Endometrial microvascular endothelial cells (primary cell): ENCODE data around the gene DNAJB6. TPM values are rescaled to one million over a fixed set of nuclear protein-coding genes. Genes with fewer than 3 reads are reported as not detected.

Experiments used
- in situ Hi-C: cut with HindIII; loops from 2 replicates; pipeline ENCODE4 v1.10.0; 2017; ENCODE audit warnings: low sequenced_read_pairs, low pct_unique_long_range_greater_than_20kb; ENCODE audit errors: inconsistent ontology term
- total RNA-seq: library from RNA; depleted of rRNA; stranded (reverse); fragments of >200 nt; gene quantifications from one replicate; pipeline ENCODE4 v1.2.3, GENCODE V29; 2015; ENCODE audit errors: inconsistent ontology term

Gene DNAJB6
- total RNA-seq, 1 donor from 2014 or later = 132 TPM

DNA sequence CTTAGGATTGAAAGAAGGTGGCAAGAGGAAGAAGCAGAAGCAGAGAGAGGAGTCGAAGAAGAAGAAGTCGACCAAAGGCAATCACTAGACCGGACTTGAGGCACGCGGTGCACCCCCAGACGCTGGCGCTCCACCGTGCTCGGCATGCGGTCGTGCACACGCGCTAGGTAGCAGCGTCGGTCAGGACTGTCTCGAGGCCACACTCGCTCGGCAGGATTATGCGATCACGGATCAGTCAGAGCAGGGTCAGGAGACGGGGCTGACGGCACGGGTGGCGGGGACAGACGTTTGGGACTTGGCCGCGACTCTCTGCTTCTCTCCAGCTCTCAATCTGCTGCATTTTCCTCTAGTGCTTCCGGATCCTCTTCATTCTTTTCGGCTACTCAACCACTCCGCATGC, 79.2 kb downstream of the DNAJB6 start:
- in situ Hi-C loops = no loop called here

DNA sequence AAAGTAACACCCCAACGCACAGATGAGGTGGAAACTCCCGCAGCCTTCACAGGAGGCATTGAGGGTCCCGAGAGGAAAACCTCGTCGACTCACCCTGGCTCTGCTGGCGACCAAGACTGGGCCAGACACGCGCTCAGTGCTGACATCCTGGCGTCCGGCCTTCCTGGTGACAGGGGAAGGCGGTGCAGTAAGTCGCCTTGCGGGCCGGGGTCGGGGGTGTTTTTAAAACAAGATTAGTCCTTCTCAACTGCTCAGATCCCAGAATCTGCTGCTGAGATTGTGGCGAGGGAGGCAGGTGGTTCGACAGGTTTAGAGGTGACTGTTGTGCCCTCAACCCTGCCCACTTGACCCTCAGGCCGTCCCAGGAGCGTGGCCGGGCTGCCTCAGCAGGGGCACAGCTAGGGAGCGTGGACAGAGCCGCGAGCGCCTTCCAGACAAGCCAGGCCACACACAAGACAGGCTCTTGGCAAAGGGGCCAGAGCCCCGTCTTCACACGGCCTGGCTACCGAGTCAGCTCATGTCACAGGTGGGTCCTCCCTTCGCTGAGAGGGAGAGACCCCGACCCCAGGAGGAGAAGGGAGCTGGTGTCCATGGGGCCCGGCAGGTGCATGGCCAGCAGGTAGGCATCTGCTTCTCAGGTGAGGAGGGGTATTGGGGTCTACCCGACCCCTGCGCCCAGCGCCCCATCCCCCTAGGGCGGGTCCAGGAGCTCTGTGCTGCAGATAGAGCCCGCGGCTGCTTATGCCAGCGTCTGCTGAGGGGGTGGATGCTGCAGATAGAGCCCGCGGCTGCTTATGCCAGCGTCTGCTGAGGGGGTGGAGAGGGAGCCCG, 81.6 kb downstream of the DNAJB6 start:
- in situ Hi-C loops = no loop called here

DNA sequence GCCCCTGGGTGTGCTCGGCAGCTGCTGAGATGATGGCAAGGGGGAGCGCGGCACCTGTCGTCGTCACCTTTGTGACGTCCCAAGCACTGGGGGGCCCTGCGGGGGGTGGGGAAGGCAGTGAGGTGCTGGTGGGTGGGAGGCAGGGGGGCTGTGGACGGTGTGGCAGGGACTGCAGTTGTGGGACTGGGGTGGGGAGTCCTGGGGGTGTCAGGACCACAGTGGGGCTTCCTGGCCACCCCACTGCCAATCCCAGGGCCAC, 82.2 kb downstream of the DNAJB6 start:
- in situ Hi-C loops = no loop called here

DNA sequence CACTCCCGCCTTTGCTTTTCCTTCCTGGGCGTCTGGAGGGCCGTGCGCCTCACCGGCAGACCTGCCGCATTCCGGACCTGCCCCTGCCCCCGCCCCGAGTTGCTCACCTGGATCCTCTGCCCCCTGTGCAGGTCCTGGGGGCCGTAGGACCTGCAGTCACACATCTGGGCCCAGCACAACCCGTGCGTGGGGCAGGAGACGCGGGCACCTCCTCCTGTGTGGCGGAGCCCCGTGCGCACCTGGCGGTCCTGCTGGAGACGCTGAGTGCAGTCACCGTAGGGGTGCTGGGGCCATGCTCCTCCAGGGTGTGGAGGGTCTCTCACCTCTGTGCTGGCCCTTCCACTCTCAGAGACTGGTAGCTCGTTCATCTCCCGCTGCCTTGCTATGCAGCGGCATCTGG, 85.5 kb downstream of the DNAJB6 start:
- in situ Hi-C loops = no loop called here

DNA sequence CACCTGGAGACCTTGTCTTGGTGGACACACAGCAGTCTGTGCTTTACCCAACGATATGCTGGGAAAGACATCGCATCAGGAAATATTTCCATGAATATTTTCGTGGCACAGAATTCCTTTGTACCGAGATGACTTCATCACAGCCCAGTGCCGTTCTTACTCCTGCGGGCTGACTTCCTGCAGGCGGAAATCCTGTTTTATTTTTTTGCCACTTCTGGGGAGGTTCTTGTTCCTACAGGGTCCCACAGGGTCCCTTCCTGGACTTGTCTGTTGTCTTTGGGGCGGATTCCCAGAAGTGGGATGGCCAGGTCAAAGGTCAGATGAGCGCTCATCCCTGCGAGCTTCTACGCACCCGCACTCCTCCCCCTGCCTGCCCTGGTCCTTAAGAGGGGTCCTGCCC, 86.5 kb downstream of the DNAJB6 start:
- in situ Hi-C loops = no loop called here

DNA sequence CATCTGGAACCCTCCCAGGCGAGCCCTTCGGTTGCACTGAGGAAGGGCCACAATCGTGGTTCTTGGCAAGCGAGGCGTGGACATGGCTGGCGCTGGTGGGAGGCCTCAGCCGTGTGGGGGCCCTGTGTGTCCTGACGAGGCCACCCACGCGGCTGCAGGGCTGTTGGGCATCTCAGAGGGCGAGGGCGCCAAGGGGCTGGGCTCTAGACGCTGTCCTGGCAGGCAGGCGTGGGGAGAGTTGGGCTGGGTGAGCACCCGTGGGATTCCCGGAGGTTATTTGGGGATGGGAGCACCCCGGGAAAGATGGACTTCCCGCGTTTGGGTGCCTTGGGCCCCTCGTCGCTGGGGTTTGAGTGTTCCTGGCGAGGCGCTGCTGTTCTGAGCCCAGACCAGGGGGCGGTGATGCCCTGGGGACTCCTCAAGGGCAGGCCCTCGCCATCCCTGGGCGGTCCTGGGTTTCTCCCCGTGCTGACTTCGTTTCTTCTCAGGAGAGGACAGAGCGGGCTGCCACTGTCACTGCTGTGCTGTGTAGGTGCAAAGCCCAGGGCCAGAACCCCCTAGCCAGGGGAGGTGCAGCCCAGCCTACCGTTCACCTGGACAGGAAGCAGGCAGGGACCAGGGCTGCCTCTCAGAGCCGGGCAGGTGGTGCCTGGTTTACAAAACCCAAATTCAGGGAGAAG, 87.2 kb downstream of the DNAJB6 start:
- in situ Hi-C loops = no loop called here

DNA sequence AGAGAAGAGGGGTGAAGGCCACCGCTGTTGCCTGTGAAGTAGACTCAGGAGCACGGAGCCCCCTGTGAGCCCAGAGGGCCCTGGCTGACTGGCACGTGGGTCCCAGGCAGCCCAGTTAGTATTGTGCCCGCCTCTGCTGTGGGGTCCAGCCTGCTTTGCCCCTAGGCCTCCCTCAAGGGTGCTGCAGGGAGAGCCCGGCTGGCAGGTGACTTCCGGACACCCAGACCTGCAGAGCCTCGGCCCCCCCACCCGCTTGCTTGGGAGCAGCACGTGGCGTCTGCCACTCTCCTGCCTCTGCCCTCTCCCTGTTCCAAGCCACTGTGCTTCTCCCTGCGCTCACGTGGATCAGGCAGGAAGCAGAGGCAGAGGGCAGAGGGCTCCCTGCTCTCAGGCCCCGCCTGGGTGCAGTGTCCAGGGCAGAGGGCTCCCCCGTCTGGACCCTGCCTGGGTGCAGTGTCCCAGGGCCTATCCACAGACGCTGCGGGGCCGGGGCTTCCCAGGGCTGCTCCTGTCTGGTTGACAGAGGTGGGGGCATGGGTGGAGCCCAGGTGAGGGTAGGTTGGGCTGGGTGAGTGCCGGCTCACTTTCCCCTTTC, 88.4 kb downstream of the DNAJB6 start:
- in situ Hi-C loops = no loop called here

DNA sequence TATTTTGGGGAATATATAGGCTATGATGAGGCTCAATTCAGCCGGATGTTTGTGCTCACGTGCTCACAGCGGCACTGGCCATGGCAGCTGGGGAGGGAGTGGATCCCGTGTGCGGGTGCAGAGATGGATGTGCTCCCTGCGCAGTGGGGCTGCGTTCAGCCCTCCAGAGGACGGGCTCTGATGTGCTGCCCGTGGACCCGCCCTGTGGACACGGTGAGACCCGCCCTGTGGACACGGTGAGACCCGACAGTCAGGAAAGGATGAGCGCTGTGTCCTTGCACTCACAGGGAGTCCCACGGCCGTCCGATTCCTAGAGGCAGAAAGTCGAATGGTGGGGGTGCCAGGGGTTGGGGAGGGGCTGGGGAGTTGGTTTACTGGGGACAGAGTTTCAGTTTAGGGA, 89.0 kb downstream of the DNAJB6 start:
- in situ Hi-C loops = no loop called here

DNA sequence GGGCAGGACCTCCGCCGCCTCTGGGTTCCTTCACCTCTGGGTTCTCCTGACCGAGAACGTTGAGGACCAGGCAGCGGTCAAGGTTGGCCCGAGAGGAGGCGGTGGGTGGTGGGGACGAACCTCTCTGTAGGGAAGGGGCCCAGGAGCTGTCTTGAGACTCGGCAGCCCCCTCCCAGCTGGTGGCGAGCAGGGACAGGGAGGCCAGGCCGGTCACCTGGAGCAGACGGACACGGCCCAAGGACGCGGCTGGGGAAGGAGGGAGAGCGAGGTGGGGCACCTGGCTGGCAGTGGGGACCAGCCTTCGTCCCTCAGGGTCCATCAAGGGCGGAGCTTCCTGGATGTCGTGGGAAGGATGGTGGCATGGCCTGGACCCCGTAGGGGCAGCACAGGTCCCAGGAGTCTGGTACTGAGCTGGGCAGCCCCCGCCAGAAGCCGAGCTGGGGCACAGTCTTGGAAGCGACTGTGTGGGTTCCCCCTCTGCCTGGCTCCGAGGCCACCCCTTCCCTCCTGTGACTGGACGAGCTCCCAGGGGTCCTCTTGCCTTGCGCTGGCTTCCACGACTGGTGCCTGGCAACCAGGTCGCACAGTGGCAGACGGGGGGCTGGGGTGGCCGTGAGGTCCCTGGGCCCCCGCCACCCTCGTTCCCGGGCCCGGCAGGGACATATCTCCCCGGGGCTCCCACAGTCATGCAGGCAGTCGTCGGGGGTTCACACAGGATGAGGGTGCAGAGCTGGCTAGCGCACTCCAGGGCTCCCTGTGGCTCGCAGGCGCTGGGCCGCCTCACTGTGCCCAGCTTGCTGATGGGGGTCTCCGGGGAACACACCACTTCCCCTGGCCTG, 89.9 kb downstream of the DNAJB6 start:
- in situ Hi-C loops = no loop called here

DNA sequence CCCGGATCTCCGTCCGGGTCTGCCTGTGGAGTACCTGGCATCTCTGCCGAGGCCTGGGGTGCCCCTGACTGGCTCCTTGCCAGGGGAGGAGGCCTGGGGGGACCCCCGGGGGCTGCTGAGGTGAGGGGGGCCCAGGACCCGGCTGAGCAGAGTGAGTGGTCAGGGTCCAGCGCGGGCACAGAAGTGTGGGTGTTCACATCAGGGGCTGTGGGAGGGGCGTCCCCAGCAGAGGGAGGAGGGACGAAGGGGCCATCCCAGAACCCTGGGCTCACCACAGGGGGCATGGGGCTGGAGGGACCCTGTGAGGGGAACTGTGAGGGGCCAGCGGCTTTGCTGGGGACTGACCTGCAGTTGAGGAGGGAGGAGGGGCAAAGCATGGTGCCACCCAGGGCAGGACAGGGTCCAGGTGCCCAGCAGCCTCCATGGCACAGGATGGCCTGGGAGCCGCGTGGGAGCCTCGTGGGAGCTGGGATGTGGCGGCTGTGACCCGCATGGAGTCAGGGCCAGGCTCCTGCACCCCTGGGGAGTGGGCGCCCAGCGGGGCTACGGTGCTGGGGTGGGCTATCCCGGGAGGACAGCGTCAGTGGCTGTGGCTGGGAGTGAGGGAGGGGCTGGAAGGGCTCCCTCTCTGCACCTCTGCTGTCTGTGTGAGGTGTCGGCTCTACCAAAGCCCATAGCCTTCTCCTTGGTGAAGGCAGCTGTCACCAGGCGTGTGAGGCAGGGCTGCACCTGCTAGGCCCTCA, 91.2 kb downstream of the DNAJB6 start:
- in situ Hi-C loops = no loop called here

DNA sequence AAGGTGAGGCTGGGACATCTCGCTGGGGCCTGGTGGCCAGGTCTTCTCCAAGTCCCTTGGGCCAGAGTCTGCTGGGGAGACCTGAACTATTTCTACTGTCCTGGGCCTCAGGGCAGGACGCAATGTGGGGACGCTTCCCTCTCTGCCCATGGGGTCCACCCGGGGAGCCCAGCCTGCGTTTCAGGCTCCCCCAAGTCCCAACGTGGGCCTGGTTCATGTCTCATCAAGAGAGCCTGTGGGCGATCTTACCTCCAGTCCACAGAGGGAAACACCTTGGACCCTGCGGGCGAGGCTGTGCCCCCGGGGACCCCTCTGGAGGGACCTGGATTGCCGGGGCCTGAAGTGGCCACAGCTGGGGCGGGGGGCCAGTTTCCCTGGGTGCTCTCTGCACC, 91.7 kb downstream of the DNAJB6 start:
- in situ Hi-C loops = no loop called here

DNA sequence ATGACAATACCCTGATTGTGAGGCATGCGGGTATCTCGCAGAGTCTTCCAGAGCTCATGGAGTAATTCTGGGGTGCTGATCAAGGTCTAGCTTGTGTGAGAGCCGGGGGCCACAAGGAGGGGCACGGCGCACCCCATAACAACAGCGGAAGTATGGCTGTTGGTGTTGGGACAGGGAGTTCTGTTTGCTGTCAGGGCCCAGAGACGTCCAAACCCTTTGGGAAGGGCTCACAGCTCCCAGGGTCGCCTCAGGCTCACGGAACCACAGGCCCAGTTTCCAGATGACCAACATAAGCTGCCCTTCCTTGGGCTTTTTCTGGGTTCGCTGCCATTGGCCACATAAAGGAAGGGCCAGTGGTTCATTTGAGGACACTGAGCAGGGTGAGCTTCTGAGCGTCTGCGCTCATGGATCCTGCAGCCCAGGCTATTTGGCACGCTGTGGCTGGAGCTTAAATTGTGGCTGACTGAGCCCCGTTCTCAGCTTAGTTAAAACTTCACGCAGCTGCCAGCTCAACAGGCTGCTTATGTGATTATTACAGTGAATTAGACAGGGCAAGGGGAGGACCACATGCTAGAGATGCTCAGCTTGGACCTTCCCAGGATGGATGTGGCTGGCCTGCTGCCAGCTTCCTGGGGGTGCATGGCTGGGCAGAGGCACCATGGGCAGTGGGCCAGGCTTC, 92.3 kb downstream of the DNAJB6 start:
- in situ Hi-C loops = no loop called here

DNA sequence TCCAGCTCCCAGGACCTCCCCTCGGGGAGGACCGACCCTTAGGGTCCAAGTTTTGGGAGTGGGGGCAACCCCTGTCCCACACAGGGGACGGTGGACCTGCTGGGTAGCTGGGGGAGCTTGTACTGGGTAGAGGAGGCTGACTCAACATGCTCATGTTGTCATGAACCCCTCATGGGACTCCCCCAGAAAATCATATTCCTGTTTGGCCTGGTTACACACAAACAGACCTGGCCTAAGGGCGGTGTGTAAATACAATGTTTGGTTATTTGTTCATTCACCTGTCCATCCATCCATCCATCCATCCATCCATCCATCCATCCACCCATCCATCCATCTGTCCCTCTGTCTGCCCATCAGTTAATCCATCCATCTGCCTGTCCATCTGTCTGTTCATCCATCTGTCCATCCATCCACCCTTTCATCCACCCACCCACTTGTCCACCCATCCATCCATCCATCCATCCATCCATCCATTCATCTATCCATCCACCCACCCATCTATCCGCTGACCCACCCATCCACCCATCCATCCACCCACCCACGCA, 92.9 kb downstream of the DNAJB6 start:
- in situ Hi-C loops = no loop called here

DNA sequence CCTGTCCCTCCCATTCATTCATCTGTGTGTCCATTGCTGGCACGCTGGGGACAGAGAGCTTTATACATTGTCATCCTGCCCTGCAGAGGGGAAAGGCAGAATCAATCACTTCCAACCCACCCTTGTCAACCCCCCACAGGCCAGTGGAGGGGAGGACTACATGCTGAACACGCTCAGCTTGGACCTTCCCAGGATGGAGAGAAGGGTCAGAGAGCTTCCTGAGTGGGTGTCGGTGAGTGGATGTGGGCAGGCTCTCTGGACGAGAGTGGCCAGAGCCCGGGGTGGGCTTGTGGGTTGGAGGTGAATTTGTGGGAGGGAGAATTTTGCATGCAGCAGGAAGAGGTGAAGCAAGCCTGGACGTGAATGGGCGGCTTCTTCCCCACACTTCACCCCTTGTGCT, 93.9 kb downstream of the DNAJB6 start:
- in situ Hi-C loops = no loop called here

DNA sequence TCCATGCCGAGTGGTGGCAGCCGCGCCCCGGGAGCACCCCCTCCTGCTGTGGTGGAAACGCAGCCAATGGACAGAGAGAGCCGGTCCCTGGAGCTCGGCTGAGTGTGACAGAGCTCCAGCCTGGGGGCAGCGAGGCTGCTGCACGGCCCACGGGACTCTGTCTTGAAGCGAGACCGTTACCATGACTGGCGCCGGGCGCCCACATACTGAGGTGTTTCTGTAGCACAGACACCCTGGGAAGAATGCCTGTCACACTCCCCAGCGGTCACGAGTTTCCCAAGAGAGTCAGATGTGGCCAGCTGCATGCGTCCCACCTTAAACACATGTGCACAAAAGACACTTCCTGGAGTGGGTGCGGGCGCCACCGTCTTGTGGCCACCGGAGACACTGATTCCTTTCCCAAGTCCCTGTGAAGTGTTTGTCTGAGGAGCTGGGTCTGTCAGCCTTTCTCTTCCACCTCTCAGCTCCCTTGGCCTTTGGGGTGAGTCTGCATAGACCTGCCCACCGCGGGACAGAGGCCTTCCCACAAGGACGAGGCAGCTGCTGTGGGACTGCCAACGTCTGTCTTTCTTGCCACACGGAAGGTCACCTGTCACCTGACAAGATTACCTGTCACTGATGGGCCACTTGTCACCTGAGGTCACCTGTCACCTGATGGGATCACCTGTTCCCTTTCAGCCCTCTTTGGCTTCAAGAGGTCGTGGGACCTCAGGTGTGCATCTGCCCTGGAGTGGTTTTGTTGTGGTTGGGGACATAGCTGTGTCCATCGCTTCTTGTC, 94.6 kb downstream of the DNAJB6 start:
- in situ Hi-C loops = no loop called here

DNA sequence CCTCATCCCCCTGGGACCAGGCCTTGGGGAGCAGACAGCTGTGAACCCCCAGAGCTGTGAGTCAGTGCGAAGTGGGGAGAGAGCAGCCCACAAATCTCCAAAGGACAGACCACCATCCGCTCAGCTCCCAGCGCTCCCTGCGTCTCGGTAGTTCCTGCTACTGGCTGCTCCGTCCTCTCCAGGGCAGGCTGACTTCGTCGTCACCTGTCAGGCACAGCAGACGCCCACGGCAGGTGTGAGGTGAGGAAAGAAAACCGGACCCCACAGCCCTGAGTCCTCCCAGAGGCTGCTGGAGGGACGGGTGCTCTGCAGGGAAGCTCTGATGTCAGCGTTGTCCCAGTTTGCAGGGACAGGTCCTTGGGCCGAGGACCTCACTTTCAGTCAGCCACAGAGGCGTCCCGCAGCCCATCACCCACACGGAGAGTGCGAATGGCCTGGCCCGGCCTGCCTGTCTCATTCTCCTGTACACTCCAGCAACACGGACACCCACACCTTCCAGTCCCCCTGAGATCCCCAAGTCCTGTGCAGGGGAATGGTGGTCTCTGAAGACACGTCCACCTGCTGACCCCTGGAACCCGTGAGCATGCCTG, 95.2 kb downstream of the DNAJB6 start:
- in situ Hi-C loops = no loop called here

DNA sequence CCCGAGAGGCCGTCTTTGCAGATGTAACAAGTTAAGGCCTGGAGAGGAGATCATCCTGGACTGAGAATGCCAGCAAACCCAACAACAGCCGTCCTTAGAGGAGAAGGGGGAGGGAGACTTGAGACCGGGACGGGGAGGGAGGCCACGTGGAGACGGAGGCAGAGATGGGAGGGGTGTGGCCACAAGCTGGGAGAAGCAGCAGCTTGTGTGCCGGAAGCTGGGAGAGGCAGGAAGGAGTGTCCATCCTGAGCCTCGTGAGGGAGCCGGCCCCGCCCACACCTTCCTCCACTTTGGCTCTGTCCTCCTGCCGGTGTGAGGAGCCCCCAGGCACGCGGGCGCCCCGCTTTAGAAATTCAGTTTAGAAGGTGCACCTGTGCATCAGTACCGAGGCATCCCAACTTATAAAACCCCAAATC, 95.7 kb downstream of the DNAJB6 start:
- in situ Hi-C loops = no loop called here
